ENCODE data around the gene UNC5CL. TPM values are rescaled to one million over a fixed set of nuclear protein-coding genes. Genes with fewer than 3 reads are reported as not detected.
A peak's percentile ranks its signal among the peaks of the same experiment; 100 is the strongest.

Gene UNC5CL
- total RNA-seq, 1 donor from 2014 or later = 0.99 TPM

- DNase-seq (ENCODE audit: low spot score) = peak; percentile 84
- Mint-ChIP-seq H3K27ac (peak overlapping the region; percentile 97), H3K27me3 (ENCODE audit: insufficient read depth) (peaks cover 5% of the 10 kb centered on the region), H3K9me3 (no peaks in the 10 kb centered on the region), H3K4me1 (ENCODE audit: low read depth) (peaks cover 63% of the 10 kb centered on the region), H3K36me3 (ENCODE audit: low read depth) (peaks cover 25% of the 10 kb centered on the region), H3K4me3 (peak overlapping the region; percentile 95)
- intact Hi-C loops (cut with micrococcal nuclease) = loop anchor here (2.0 to 10.0 kb wide), 7 partner anchors 109 to 1959 kb away; partner anchors contain the start of genes CCND3, KCNK5, SAYSD1 and TFEB
Measured at GRCh38 chr6:41073203-41073967, 34.4 kb upstream of the UNC5CL start.

DNA sequence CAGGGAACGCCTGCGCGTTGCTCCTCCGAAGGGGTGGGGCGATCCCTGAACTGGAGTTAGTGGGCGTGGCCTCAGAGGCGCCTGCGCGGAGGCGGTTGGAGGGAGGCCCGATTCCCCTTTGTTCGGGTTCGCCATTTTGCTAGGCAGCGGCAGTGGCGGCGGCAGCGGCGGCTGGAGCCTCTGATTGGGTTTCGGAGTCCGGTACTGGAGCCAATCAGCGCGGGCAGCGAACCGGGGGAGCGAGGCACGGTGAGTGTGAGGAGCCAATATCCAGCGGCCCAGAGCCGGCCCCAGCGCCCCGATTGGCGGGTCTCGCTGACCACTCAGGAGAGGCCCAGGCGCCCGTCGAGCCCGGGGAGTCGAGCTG lies 33.8 kb upstream of the UNC5CL start, which contains the start of gene NFYA:
TSS of gene NFYA (plus strand) at position 139 of the 367 bp plus-strand sequence. CDS start 6,116 bp downstream, outside the sequence.
- Mint-ChIP-seq H3K27ac (peak within 1 kb of the TSS; percentile 99), H3K4me3 (peak within 1 kb of the TSS; percentile 95), H3K27me3 (ENCODE audit: insufficient read depth) (peaks cover 5% of the 10 kb centered on the region), H3K9me3 (no peaks in the 10 kb centered on the region), H3K4me1 (ENCODE audit: low read depth) (peaks cover 68% of the 10 kb centered on the region), H3K36me3 (ENCODE audit: low read depth) (peaks cover 23% of the 10 kb centered on the region)
- intact Hi-C loops (cut with micrococcal nuclease) = loop anchor here (1.0 to 10.0 kb wide), 11 partner anchors 46 to 1958 kb away; partner anchors contain the start of genes CCND3, KCNK5, SAYSD1 and TFEB
- DNase-seq (ENCODE audit: low spot score) = no peak

DNA sequence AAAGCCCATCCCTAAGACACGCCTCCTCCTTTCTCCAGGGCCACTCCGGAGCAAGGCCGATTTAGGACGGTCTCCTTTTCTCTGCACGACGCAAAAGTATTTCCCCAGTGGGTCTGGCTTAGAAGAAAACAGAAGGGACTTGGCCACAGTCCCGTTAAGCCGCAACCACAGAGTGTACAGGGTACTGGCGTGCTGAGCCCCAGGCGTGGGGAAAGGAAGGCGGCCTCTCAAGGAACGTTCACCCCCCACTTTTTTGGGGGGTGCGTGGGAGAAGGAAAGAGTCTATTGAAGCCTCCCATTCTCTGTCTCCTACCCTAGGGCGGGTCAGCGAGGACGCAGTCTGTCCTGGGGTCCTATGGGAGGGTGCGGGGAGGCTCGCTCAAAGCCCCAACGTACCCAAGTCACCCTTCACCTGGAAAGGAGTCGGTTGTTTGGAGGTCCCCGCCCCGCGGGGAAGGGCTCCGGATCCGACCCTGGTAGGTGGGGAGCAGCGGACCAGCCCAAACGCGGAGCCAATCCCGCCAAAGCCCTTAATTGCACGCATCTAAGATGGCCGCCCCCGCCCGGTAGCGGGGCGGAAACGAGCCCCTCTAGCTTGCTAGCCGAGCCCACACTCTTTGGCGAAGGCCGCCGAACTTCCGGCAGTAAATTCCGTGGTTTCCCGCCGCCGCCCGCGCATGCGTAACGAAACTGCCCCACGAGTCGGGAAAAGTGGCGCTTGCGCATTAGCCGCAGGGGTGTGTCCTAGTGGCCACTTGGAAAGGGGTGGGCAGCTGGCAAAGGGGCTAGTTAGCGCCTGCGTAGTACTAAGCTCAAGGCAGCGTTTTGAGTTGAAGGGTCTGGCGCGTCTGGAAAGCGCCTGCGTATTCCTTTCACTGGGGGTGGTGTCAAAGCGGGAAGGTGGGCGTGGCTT lies 33.2 kb upstream of the UNC5CL start, which contains the start of gene OARD1:
TSS of gene OARD1 (minus strand) at position 434 of the 913 bp plus-strand sequence. CDS start 722 bp downstream, outside the sequence.
- DNase-seq (ENCODE audit: low spot score) = peak; percentile 100
- Mint-ChIP-seq H3K36me3 (ENCODE audit: low read depth) (peaks cover 29% of the 10 kb centered on the region), H3K9me3 (no peaks in the 10 kb centered on the region), H3K4me1 (ENCODE audit: low read depth) (peaks cover 71% of the 10 kb centered on the region), H3K4me3 (peak within 1 kb of the TSS; percentile 94), H3K27ac (peak within 1 kb of the TSS; percentile 99), H3K27me3 (ENCODE audit: insufficient read depth) (peaks cover 5% of the 10 kb centered on the region)
- intact Hi-C loops (cut with micrococcal nuclease) = loop anchor here (1.0 to 10.0 kb wide), 12 partner anchors 32 to 1957 kb away; partner anchors contain the start of genes CCND3, KCNK5, SAYSD1 and TFEB

DNA sequence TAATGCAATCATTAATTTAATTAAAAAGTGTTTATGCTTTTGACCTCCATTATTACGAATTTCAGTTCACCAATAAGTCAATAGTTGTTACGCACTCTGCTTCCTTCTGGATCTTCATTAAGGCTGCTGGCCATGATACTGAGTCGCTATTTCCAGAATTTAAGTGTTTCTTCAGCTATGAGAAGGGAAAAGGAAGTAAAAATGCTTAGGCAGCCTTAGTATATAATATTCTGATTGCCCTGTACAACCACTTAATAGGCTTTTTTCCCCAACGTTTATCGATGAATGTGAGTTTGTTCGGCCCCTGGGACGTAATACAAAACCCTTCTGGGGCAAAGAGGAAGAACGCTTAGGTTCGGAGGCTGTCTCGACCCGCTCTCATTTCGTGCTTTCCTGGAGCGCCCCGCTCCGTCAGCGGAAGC lies 32.5 kb upstream of the UNC5CL start:
- H3K4me1 Mint-ChIP-seq (ENCODE audit: low read depth) = peaks cover 71% of the 10 kb centered on the region
- H3K36me3 Mint-ChIP-seq (ENCODE audit: low read depth) = peaks cover 34% of the 10 kb centered on the region

GRCh38 chr6:41066867-41067304 lies 27.9 kb upstream of the UNC5CL start:
- no peak overlapping the region for H3K4me3 Mint-ChIP-seq
- intact Hi-C loops (cut with micrococcal nuclease) = loop anchor here (1.0 kb wide), 2 partner anchors 39 to 61 kb away; no protein-coding TSS in a partner anchor
- no peak overlapping the region for H3K27ac Mint-ChIP-seq
- peak; percentile 31 for DNase-seq (ENCODE audit: low spot score)
- peaks cover 43% of the 10 kb centered on the region for H3K4me1 Mint-ChIP-seq (ENCODE audit: low read depth)
- no peaks in the 10 kb centered on the region for H3K27me3 Mint-ChIP-seq (ENCODE audit: insufficient read depth)
- H3K9me3 Mint-ChIP-seq = no peaks in the 10 kb centered on the region
- H3K36me3 Mint-ChIP-seq (ENCODE audit: low read depth) = peaks cover 33% of the 10 kb centered on the region

More for the DNA sequence above, 32.5 kb upstream of the UNC5CL start:
- Mint-ChIP-seq H3K27ac (peak overlapping the region; percentile 99), H3K9me3 (no peaks in the 10 kb centered on the region), H3K4me3 (peak overlapping the region; percentile 94), H3K27me3 (ENCODE audit: insufficient read depth) (peaks cover 5% of the 10 kb centered on the region)
- DNase-seq (ENCODE audit: low spot score) = no peak
- intact Hi-C loops (cut with micrococcal nuclease) = loop anchor here (1.0 to 10.0 kb wide), 5 partner anchors 31 to 1844 kb away; partner anchors contain the start of genes CCND3, KCNK5 and TFEB

DNA sequence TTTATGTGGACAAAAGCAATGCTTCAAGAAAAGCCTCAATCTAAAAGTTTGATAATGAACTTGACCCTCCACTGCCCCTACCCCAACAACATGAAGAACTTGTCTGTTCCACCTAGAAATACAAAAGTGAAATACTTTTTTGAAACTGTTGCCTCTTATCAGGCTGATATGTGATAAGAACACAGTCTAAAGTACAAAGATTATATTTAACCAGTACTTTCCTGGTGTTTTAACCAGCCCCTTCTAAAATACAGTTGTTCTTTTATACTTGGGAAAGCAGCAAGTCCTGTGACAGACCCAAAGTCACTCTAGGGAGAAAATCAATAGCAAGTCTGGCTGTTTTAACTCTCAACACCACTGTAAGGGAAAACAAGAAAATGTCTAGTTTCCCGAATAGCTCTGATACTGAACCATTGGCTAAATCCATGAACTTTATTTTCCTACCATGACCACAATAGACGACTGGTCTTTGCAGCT lies 26.6 kb upstream of the UNC5CL start:
- Mint-ChIP-seq H3K27me3 (ENCODE audit: insufficient read depth) (no peaks in the 10 kb centered on the region), H3K4me3 (no peak overlapping the region), H3K9me3 (no peaks in the 10 kb centered on the region), H3K4me1 (ENCODE audit: low read depth) (peaks cover 32% of the 10 kb centered on the region), H3K36me3 (ENCODE audit: low read depth) (peaks cover 27% of the 10 kb centered on the region), H3K27ac (no peak overlapping the region)
- no peak for DNase-seq (ENCODE audit: low spot score)
- intact Hi-C loops (cut with micrococcal nuclease) = no loop called here

GRCh38 chr6:41064841-41065240 lies 25.8 kb upstream of the UNC5CL start:
- no peaks in the 10 kb centered on the region for H3K9me3 Mint-ChIP-seq
- intact Hi-C loops (cut with micrococcal nuclease) = no loop called here
- DNase-seq (ENCODE audit: low spot score) = no peak
- H3K27me3 Mint-ChIP-seq (ENCODE audit: insufficient read depth) = no peaks in the 10 kb centered on the region
- peaks cover 25% of the 10 kb centered on the region for H3K4me1 Mint-ChIP-seq (ENCODE audit: low read depth)
- H3K4me3 Mint-ChIP-seq = no peak overlapping the region
- H3K36me3 Mint-ChIP-seq (ENCODE audit: low read depth) = peaks cover 26% of the 10 kb centered on the region
- no peak overlapping the region for H3K27ac Mint-ChIP-seq

- Mint-ChIP-seq H3K27me3 (ENCODE audit: insufficient read depth) (no peaks in the 10 kb centered on the region), H3K27ac (no peak overlapping the region), H3K4me1 (ENCODE audit: low read depth) (peaks cover 18% of the 10 kb centered on the region), H3K36me3 (ENCODE audit: low read depth) (peaks cover 26% of the 10 kb centered on the region), H3K9me3 (no peaks in the 10 kb centered on the region), H3K4me3 (no peak overlapping the region)
- DNase-seq (ENCODE audit: low spot score) = no peak
- intact Hi-C loops (cut with micrococcal nuclease) = no loop called here
Measured at GRCh38 chr6:41063884-41064285, 24.9 kb upstream of the UNC5CL start.

- no peak for DNase-seq (ENCODE audit: low spot score)
- Mint-ChIP-seq H3K27ac (no peak overlapping the region), H3K27me3 (ENCODE audit: insufficient read depth) (no peaks in the 10 kb centered on the region), H3K4me3 (no peak overlapping the region), H3K4me1 (ENCODE audit: low read depth) (peaks cover 5% of the 10 kb centered on the region), H3K36me3 (ENCODE audit: low read depth) (peaks cover 18% of the 10 kb centered on the region), H3K9me3 (no peaks in the 10 kb centered on the region)
- intact Hi-C loops (cut with micrococcal nuclease) = no loop called here
Measured at GRCh38 chr6:41062056-41062455, 23.0 kb upstream of the UNC5CL start.

DNA sequence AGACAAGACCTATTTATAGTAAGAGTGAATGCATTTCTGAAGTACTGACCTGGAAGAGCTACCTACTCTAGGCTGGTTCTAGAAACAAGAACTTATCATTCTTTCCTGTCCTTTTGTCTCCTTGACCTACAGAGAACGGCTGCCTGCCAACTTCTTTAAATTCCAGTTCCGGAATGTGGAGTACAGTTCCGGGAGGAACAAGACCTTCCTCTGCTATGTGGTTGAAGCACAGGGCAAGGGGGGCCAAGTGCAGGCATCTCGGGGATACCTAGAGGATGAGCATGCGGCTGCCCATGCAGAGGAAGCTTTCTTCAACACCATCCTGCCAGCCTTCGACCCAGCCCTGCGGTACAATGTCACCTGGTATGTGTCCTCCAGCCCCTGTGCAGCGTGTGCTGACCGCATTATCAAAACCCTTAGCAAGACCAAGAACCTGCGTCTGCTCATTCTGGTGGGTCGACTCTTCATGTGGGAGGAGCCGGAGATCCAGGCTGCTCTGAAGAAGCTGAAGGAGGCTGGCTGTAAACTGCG lies 22.2 kb upstream of the UNC5CL start:
- Mint-ChIP-seq H3K9me3 (no peaks in the 10 kb centered on the region), H3K36me3 (ENCODE audit: low read depth) (peaks cover 13% of the 10 kb centered on the region), H3K27ac (no peak overlapping the region), H3K27me3 (ENCODE audit: insufficient read depth) (no peaks in the 10 kb centered on the region), H3K4me3 (no peak overlapping the region), H3K4me1 (ENCODE audit: low read depth) (no peaks in the 10 kb centered on the region)
- no peak for DNase-seq (ENCODE audit: low spot score)
- intact Hi-C loops (cut with micrococcal nuclease) = no loop called here

DNA sequence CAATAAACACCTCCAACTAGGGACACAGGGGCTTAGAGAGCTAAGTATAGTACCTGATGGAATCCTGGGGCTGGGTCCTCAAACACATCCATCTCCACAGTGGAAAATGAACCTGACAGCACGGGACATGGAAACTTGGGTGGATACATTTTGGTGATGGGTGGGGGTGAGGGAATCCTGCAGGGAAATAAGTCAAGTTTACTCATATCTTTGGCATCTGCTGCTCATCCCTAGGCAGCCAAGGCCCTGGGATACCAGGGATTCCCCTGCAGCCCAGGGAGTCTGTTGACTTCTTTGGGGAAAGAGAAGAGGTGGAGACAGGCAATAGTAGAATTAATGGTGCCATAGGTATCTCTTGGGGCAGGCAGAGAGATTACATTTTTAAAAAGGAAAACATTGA lies 20.5 kb upstream of the UNC5CL start:
- peaks cover 12% of the 10 kb centered on the region for H3K36me3 Mint-ChIP-seq (ENCODE audit: low read depth)
- H3K27ac Mint-ChIP-seq = no peak overlapping the region
- no peaks in the 10 kb centered on the region for H3K4me1 Mint-ChIP-seq (ENCODE audit: low read depth)
- intact Hi-C loops (cut with micrococcal nuclease) = no loop called here
- no peak for DNase-seq (ENCODE audit: low spot score)
- H3K27me3 Mint-ChIP-seq (ENCODE audit: insufficient read depth) = no peaks in the 10 kb centered on the region
- H3K9me3 Mint-ChIP-seq = no peaks in the 10 kb centered on the region
- H3K4me3 Mint-ChIP-seq = no peak overlapping the region

DNA sequence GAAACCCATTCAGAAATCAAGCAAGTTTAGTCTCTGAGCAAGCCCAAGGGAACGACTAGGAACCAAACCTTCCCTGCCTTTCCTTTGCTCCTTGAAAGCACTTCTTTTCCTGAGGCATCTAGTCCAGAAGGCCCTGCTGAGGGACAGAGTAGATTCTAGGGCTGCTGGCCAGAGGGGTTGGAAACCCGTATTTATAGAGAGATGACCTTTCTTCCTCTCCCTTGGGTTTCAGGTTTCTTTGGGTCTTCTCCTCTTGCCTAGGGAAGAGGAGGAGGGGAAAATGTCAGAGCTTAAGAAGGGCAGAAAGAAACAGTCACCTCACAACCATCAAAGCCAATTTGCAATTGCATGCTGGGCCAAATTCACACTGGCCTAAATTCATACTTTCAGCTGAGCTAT lies 19.8 kb upstream of the UNC5CL start:
- Mint-ChIP-seq H3K36me3 (ENCODE audit: low read depth) (peaks cover 10% of the 10 kb centered on the region), H3K27ac (no peak overlapping the region)

More for the DNA sequence above, 19.8 kb upstream of the UNC5CL start:
- intact Hi-C loops (cut with micrococcal nuclease) = no loop called here
- DNase-seq (ENCODE audit: low spot score) = no peak
- Mint-ChIP-seq H3K9me3 (no peaks in the 10 kb centered on the region), H3K27me3 (ENCODE audit: insufficient read depth) (no peaks in the 10 kb centered on the region), H3K4me1 (ENCODE audit: low read depth) (no peaks in the 10 kb centered on the region), H3K4me3 (no peak overlapping the region)
